LNCaP clone FGC (cell line): ENCODE results near the gene HS3ST3A1.

Source experiments
- DNase-seq: peaks from one replicate; pipeline ENCODE4 v3.0.0-alpha.2; 2011; ENCODE audit warnings: low read depth
- H3K4me3 ChIP-seq: 2 replicates; pipeline ENCODE4 v1.5.1; 2011; ENCODE audit warnings: mild to moderate bottlenecking, low read depth, low read length, control low read depth
- CTCF ChIP-seq: IDR thresholded peaks from 2 replicates; pipeline ENCODE4 v1.5.1; 2012; ENCODE audit warnings: mild to moderate bottlenecking; ENCODE audit not compliant: control insufficient read depth, insufficient read depth; ENCODE audit errors: extremely low read depth

HS3ST3A1 gene

GRCh38 chr17:13485327-13485726 is 116.4 kb downstream of the HS3ST3A1 start:
- H3K4me3 ChIP-seq, result no peak overlapping the region
- DNase-seq, result no peak
- no peak for TF ChIP-seq CTCF

- H3K4me3 ChIP-seq, result no peak overlapping the region
- no peak for TF ChIP-seq CTCF
- DNase-seq, result no peak
Measured at GRCh38 chr17:13484020-13484419, 117.7 kb downstream of the HS3ST3A1 start.

GRCh38 chr17:13480877-13481276 is 120.9 kb downstream of the HS3ST3A1 start:
- DNase-seq, result no peak
- no peak overlapping the region for H3K4me3 ChIP-seq
- TF ChIP-seq CTCF, result no peak

- DNase-seq, result no peak
- no peak overlapping the region for H3K4me3 ChIP-seq
- no peak for TF ChIP-seq CTCF
Measured at GRCh38 chr17:13478326-13478830, 123.4 kb downstream of the HS3ST3A1 start.

- no peak for DNase-seq
- TF ChIP-seq CTCF, result no peak
- H3K4me3 ChIP-seq, result no peak overlapping the region
Measured at GRCh38 chr17:13477180-13477611, 124.5 kb downstream of the HS3ST3A1 start.

- DNase-seq, result no peak
- no peak for TF ChIP-seq CTCF
- H3K4me3 ChIP-seq, result no peak overlapping the region
Measured at GRCh38 chr17:13476720-13477119, 125.0 kb downstream of the HS3ST3A1 start.

GRCh38 chr17:13475574-13476223 is 126.0 kb downstream of the HS3ST3A1 start:
- no peak for DNase-seq
- TF ChIP-seq CTCF, result no peak
- no peak overlapping the region for H3K4me3 ChIP-seq
